Measurements from ENCODE around the gene RAPGEF6. TPM values are rescaled to one million over a fixed set of nuclear protein-coding genes. Genes with fewer than 3 reads are reported as not detected.

RAPGEF6 gene
- total and polyA plus RNA-seq, 11 donors: 2.3 to 13.9 (median 8.6) TPM

DNA sequence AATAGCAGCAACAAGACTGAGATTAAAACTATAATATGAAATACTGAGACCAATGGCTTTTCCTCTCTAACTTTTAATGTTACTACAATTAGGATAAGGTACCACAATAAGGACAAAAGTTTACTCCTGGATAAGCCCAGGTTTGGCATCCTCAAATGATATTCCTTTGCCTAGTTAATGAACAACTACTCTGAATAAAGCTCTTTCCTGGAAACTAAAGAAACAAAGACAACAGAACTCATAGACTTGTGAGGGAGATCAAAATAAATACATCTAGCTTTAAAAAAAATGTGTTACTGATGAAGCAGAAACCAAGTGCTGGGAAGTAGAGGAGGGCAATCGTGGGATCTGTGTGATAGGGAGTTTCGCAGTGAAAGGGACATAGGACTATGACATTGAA lies 19.3 kb upstream of the RAPGEF6 start:
- ATAC-seq (no peak), DNase-seq (no peak)
- peaks cover 0 to 83% (median 48%) of the 10 kb centered on the region in 9 donors for H3K36me3 ChIP-seq
- WGBS, 4 donors: 84 to 92% (median 86%) methylated on average over 2 of the region's 2 CpGs
- H3K27me3 ChIP-seq: no peaks in the 10 kb centered on the region
- TF ChIP-seq, protein P1, sequence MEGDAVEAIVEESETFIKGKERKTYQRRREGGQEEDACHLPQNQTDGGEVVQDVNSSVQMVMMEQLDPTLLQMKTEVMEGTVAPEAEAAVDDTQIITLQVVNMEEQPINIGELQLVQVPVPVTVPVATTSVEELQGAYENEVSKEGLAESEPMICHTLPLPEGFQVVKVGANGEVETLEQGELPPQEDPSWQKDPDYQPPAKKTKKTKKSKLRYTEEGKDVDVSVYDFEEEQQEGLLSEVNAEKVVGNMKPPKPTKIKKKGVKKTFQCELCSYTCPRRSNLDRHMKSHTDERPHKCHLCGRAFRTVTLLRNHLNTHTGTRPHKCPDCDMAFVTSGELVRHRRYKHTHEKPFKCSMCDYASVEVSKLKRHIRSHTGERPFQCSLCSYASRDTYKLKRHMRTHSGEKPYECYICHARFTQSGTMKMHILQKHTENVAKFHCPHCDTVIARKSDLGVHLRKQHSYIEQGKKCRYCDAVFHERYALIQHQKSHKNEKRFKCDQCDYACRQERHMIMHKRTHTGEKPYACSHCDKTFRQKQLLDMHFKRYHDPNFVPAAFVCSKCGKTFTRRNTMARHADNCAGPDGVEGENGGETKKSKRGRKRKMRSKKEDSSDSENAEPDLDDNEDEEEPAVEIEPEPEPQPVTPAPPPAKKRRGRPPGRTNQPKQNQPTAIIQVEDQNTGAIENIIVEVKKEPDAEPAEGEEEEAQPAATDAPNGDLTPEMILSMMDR (IDR thresholded peaks at IDR 0.05): no peak
- no peak for TF ChIP-seq POLR2A (IDR thresholded peaks at IDR 0.05)
- H3K27ac ChIP-seq: no peak overlapping the region
- H3K9me3 ChIP-seq: peaks cover 0 to 1% (median 0%) of the 10 kb centered on the region in 12 donors
- intact Hi-C loops (cut with DNase I): no loop called here
- H3K4me3 ChIP-seq: no peak overlapping the region
- peaks cover 0 to 5% (median 0%) of the 10 kb centered on the region in 12 donors for H3K4me1 ChIP-seq

DNA sequence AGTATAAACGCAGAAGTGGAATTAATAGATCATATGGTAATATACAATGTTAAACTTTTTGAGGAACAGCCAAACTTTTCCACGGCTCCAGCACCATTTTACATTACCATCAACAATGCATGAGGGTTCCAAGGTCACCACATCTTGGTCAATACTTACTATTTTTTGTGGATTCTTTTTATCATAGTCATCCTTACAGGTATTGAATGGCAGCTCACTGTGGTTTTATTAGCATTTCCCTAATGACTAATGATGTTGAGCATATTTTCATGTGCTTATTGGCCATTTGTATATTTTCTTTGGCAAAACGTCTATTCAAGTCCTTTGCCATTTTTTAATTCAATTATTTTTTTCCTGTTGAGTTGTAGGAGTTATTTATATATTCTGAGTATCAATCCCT lies 14.1 kb upstream of the RAPGEF6 start:
- Histone ChIP-seq H3K4me3 (no peak overlapping the region), H3K27ac (no peak overlapping the region), H3K36me3 (peaks cover 0 to 98% (median 87%) of the 10 kb centered on the region in 9 donors), H3K9me3 (no peaks in the 10 kb centered on the region), H3K4me1 (peaks cover 0 to 4% (median 0%) of the 10 kb centered on the region in 12 donors), H3K27me3 (no peaks in the 10 kb centered on the region)
- ATAC-seq: no peak
- no peak for DNase-seq
- intact Hi-C loops (cut with DNase I): no loop called here
- TF ChIP-seq, protein P1 (IDR thresholded peaks at IDR 0.05): no peak
- no peak for TF ChIP-seq POLR2A (IDR thresholded peaks at IDR 0.05)
- WGBS, 4 donors: 89 to 93% (median 91%) methylated on average over 3 of the region's 3 CpGs

DNA sequence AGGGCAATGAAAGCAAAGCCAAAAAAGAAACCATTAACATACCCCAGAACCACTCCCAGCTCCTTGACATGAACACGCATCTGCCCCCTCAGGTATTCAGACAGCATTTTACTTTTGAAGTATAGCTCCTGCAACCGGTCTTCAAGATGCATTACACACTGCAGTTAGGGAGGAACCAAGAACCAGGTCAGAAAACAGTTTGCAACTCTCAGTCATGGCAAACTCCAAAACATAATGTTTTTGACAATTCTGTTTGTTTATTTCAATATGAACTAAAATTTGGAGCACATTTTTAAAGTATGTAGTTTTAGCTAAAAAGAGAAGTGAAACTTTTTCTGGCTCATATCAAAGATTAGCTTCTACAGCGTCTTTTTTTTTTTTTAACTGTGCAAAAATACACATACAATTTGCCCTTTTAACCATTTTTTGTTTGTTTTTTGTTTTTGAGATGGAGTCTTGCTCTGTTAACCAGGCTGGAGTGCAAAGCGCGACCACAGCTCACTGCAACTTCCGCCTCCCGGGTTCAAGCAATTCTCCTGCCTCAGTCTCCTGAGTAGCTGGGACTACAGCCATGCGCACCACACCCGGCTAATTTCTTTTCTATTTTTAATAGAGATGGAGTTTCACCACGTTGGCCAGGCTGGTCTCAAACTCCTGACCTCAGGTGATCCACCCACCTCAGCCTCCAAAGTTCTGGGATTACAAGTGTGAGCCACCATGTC lies 12.2 kb upstream of the RAPGEF6 start:
- H3K36me3 ChIP-seq: peaks cover 0 to 95% (median 76%) of the 10 kb centered on the region in 9 donors
- TF ChIP-seq, protein P1 (IDR thresholded peaks at IDR 0.05): no peak
- no peak for TF ChIP-seq POLR2A (IDR thresholded peaks at IDR 0.05)
- no peak overlapping the region for H3K27ac ChIP-seq
- peaks cover 0 to 4% (median 0%) of the 10 kb centered on the region in 12 donors for H3K4me1 ChIP-seq
- intact Hi-C loops (cut with DNase I): no loop called here
- no peak for ATAC-seq
- no peak for DNase-seq
- no peak overlapping the region for H3K4me3 ChIP-seq
- H3K27me3 ChIP-seq: no peaks in the 10 kb centered on the region
- H3K9me3 ChIP-seq: no peaks in the 10 kb centered on the region
- WGBS, 4 donors: 81 to 86% (median 85%) methylated on average over 10 of the region's 10 CpGs

DNA sequence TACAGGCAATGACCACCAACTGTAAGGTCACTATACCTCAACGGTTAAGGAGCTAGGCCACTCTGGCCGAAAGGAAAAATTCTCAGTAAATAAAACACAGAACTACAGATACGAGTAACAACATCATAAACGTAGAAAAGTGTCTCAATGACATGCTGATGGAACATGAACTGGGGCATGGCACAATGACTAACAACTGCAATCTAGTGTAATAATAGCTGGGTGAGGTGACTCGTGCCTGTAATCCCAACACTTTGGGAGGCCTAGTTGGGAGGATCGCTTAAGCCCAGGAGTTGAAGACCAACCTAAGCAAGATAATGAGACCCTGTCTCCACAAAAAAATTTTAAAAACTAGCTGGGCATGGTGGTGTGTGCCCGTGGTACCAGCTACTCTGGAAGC lies 9.8 kb upstream of the RAPGEF6 start:
- no peak for ATAC-seq
- H3K36me3 ChIP-seq: peaks cover 0 to 75% (median 52%) of the 10 kb centered on the region in 9 donors
- no peaks in the 10 kb centered on the region for H3K9me3 ChIP-seq
- TF ChIP-seq POLR2A (IDR thresholded peaks at IDR 0.05): no peak
- TF ChIP-seq, protein P1 (IDR thresholded peaks at IDR 0.05): no peak
- peaks cover 0 to 4% (median 0%) of the 10 kb centered on the region in 12 donors for H3K4me1 ChIP-seq
- H3K27ac ChIP-seq: peak overlapping the region in 1 of 12 donors; percentile 42
- no peak for DNase-seq
- H3K4me3 ChIP-seq: no peak overlapping the region
- no peaks in the 10 kb centered on the region for H3K27me3 ChIP-seq
- WGBS, 4 donors: 93 to 96% (median 94%) methylated on average over 7 of the region's 7 CpGs
- intact Hi-C loops (cut with DNase I): no loop called here

Data from heart left ventricle (tissue), 16 donors.